Endothelial cell (in vitro differentiated cells): ENCODE measurements around the gene EMC10. TPM values are rescaled to one million over a fixed set of nuclear protein-coding genes. Genes with fewer than 3 reads are reported as not detected.

Experiments
- DNase-seq: peaks from one replicate; pipeline ENCODE4 v3.0.0; 2021; ENCODE audit warnings: low spot score
- H3K27ac Mint-ChIP-seq: one replicate; pipeline ENCODE4 v1.8.0; 2021; ENCODE audit warnings: mixed read lengths, inconsistent platforms; ENCODE audit not compliant: unreplicated experiment
- H3K27me3 Mint-ChIP-seq: one replicate; pipeline ENCODE4 v1.8.0; 2021; ENCODE audit warnings: mild to moderate bottlenecking, moderate library complexity, mixed read lengths, inconsistent platforms; ENCODE audit not compliant: unreplicated experiment
- H3K36me3 Mint-ChIP-seq: one replicate; pipeline ENCODE4 v1.8.0; 2021; ENCODE audit warnings: mild to moderate bottlenecking, low read depth, mixed read lengths, inconsistent platforms; ENCODE audit not compliant: unreplicated experiment
- H3K4me1 Mint-ChIP-seq: one replicate; pipeline ENCODE4 v1.8.0; 2021; ENCODE audit warnings: mild to moderate bottlenecking, mixed read lengths, inconsistent platforms; ENCODE audit not compliant: unreplicated experiment
- H3K4me3 Mint-ChIP-seq: one replicate; pipeline ENCODE4 v1.8.0; 2021; ENCODE audit warnings: mild to moderate bottlenecking, mixed read lengths, inconsistent platforms; ENCODE audit not compliant: unreplicated experiment
- H3K9me3 Mint-ChIP-seq: one replicate; pipeline ENCODE4 v1.8.0; 2021; ENCODE audit warnings: mixed read lengths, inconsistent platforms; ENCODE audit not compliant: unreplicated experiment
- total RNA-seq: library from RNA; stranded (reverse); fragmentation: NEBNext Ultra II Directional; extraction: Animal tissue kit (Norgen Biotek cat#: 25700); gene quantifications from one replicate; pipeline ENCODE4 v1.2.1, GENCODE V29; 2021; ENCODE audit not compliant: unreplicated experiment
- TF ChIP-seq, protein P1 (sequence below): fragments of 200-600 bp; sonication (generic); IDR thresholded peaks from one replicate; pipeline ENCODE4 v1.5.0; 2021; ENCODE audit warnings: antibody characterized with exemption; ENCODE audit not compliant: unreplicated experiment

The EMC10 gene
- total RNA-seq, 1 donor from 2014 or later: 0.21 TPM

DNA sequence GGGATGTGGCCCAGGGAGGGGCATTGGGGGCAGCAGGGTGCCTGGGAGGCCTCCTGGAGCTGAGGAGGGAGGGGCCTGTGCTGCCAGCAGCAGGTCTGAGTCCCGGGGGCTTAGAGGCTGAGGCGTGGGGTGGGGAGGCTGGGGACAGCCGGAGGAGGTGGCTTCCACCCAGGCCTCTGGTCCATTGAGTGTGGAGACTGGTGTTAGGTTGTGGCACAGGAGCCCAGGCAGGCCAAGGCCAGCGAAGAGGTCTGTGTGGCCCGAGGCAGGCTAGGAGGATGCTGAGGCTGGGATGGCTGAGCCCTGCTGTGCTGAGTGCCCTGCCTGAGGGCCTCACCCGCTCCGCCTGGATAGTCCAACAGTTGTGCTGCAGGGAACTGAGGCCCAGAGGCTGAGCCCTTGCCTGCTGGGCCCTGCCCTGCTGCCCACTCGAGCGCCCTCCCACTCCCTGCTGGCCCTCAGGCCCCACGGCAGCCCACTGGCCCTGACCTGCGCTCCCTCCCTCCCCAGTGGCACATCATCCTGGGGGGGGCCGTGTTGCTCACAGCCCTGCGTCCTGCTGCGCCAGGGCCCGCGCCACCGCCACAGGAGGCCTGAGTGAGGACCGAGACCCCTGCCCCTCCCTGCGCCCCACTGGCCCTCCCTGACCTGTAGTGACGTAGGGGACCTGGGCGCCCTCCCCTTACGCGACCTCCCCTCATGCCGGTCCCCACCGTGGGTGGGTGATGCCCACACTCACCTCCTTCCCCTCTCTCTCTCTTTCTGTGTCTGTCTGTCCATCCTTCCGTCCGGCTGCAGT is 5.2 kb downstream of the EMC10 start:
- Mint-ChIP-seq H3K4me3 (no peak overlapping the region), H3K27me3 (peaks cover 21% of the 10 kb centered on the region), H3K9me3 (peaks cover 37% of the 10 kb centered on the region), H3K27ac (no peak overlapping the region), H3K4me1 (no peaks in the 10 kb centered on the region), H3K36me3 (peaks cover 26% of the 10 kb centered on the region)
- TF ChIP-seq, protein P1, sequence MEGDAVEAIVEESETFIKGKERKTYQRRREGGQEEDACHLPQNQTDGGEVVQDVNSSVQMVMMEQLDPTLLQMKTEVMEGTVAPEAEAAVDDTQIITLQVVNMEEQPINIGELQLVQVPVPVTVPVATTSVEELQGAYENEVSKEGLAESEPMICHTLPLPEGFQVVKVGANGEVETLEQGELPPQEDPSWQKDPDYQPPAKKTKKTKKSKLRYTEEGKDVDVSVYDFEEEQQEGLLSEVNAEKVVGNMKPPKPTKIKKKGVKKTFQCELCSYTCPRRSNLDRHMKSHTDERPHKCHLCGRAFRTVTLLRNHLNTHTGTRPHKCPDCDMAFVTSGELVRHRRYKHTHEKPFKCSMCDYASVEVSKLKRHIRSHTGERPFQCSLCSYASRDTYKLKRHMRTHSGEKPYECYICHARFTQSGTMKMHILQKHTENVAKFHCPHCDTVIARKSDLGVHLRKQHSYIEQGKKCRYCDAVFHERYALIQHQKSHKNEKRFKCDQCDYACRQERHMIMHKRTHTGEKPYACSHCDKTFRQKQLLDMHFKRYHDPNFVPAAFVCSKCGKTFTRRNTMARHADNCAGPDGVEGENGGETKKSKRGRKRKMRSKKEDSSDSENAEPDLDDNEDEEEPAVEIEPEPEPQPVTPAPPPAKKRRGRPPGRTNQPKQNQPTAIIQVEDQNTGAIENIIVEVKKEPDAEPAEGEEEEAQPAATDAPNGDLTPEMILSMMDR: no peak
- no peak for DNase-seq

DNA sequence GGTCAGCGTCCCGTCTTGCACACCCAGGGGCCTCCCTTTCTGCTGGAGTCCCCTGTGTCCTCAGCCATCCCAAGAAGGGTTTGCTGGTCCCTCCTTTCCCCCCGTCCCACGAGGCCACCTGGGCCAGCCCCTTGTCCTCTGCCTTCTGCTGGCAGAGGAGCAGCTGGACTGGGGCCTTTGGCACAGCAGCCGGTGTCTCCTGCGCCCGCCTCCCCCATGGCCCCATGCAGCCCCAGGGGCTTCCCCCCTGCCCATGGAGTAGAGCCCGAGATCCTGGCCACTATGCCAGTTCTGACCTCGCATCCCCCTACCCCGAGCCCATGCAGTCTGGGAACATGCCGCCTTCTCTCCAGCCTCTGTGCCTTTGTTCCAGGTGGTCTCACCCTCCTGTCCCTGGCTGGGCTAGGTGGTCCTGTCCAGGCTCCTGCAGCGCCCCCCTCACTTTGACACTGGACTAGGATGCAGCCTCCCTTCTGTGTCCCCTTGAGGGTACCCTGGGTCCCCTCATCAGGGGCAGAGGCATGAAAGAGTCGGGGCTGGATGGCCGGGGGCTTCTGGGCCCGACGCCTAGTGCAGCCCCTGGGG is 6.1 kb downstream of the EMC10 start:
- Mint-ChIP-seq H3K4me3 (no peak overlapping the region), H3K36me3 (peaks cover 29% of the 10 kb centered on the region), H3K27me3 (peaks cover 18% of the 10 kb centered on the region), H3K4me1 (no peaks in the 10 kb centered on the region), H3K9me3 (peaks cover 41% of the 10 kb centered on the region), H3K27ac (no peak overlapping the region)
- DNase-seq: no peak
- TF ChIP-seq, protein P1: no peak

DNA sequence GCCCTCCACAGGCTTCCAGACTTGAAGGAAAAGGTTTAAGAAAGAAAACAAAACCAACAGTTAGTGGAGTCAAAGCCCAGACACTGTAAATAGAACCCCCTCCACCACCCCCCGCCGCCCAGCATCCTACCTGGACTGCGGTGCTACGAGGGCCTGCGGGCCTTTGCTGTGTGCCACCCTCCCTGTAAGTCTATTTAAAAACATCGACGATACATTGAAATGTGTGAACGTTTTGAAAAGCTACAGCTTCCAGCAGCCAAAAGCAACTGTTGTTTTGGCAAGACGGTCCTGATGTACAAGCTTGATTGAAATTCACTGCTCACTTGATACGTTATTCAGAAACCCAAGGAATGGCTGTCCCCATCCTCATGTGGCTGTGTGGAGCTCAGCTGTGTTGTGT is 6.6 kb downstream of the EMC10 start:
- no peak overlapping the region for H3K27ac Mint-ChIP-seq
- H3K27me3 Mint-ChIP-seq: peaks cover 13% of the 10 kb centered on the region
- peaks cover 24% of the 10 kb centered on the region for H3K36me3 Mint-ChIP-seq
- H3K9me3 Mint-ChIP-seq: peaks cover 35% of the 10 kb centered on the region
- no peak for DNase-seq
- peak overlapping the region; percentile 2 for H3K4me3 Mint-ChIP-seq
- TF ChIP-seq, protein P1: no peak
- no peaks in the 10 kb centered on the region for H3K4me1 Mint-ChIP-seq

DNA sequence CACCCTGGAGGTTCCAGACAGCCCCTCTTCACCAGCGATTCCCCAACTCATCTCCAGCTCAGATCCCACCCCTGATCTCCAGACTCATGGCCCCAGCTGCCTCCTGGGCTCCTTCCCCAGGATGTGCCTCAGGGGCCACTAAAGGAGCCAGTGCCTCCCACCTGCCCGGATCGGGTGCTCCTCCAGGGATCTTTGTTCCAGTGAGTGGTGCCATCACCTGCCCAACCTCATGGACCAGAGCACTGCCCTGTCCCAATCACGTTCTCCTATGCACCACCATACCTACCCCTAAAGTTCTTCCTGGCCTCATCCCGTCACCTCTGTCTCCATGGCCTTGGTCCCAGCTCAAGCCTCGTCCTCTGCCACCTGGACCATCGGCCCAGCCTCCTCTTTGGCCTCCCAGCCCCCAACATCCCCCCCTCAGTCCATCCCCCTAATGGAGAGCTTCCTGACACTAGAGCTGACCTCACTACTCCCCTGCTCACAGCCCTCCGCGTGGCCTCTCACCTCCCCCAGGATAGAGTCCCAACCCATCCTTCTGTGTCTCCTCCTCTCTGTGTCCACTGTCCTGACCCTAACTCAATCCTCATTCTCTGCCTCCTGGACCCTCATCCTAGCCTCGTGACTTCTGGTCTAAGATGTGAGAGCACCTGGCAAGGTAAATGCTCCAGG is 9.1 kb downstream of the EMC10 start:
- TF ChIP-seq, protein P1: no peak
- Mint-ChIP-seq H3K4me1 (no peaks in the 10 kb centered on the region), H3K9me3 (peaks cover 39% of the 10 kb centered on the region), H3K4me3 (peak overlapping the region; percentile 51), H3K27me3 (peaks cover 16% of the 10 kb centered on the region), H3K27ac (no peak overlapping the region), H3K36me3 (peaks cover 22% of the 10 kb centered on the region)
- no peak for DNase-seq
